Transverse colon (tissue), 3 donors: ENCODE measurements around the gene C20orf202.

Experiments used
- POLR2A ChIP-seq: fragments of 450-650 bp; IDR thresholded peaks from one replicate; pipeline ENCODE4 v1.6.1; 2016; ENCODE audit warnings: antibody characterized with exemption, mild to moderate bottlenecking, moderate library complexity
- TF ChIP-seq, protein P1 (sequence below), 5 experiments: fragments of 200-600 bp in 3 of 5; fragments of 450-650 bp in 2 of 5; sonication (generic) in 3 of 5; IDR thresholded peaks; 1 replicate in 2 of 5; 2 replicates in 3 of 5; pipeline ENCODE4 v1.5.1; 2016 to 2017; ENCODE audit warnings: antibody characterized with exemption in 5 of 5, inconsistent platforms in 3 of 5, mild to moderate bottlenecking in 2 of 5, moderate library complexity in 1 of 5

DNA sequence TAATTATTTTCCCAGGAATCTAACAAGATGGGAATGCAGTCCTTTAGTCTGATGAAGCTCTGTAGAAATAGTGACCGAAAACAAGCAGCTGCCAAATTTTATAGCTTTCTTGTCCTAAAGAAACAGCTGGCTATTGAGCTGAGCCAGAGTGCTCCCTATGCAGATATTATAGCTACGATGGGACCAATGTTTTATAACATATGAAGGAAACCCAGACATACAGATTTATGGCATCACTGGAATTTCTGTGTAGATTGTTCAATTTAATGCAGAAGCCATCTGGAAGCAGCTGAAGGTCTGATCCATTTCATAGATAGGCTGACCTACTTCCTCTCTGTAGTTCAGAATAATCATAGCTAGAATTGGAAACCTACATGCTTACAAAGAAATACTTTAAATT is 51.0 kb downstream of the C20orf202 start:
- TF ChIP-seq POLR2A = no peak
- TF ChIP-seq, protein P1, sequence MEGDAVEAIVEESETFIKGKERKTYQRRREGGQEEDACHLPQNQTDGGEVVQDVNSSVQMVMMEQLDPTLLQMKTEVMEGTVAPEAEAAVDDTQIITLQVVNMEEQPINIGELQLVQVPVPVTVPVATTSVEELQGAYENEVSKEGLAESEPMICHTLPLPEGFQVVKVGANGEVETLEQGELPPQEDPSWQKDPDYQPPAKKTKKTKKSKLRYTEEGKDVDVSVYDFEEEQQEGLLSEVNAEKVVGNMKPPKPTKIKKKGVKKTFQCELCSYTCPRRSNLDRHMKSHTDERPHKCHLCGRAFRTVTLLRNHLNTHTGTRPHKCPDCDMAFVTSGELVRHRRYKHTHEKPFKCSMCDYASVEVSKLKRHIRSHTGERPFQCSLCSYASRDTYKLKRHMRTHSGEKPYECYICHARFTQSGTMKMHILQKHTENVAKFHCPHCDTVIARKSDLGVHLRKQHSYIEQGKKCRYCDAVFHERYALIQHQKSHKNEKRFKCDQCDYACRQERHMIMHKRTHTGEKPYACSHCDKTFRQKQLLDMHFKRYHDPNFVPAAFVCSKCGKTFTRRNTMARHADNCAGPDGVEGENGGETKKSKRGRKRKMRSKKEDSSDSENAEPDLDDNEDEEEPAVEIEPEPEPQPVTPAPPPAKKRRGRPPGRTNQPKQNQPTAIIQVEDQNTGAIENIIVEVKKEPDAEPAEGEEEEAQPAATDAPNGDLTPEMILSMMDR (IDR thresholded peaks at IDR 0.05) = no peak
